ENCODE results near the gene RBBP9. TPM values are rescaled to one million over a fixed set of nuclear protein-coding genes. Genes with fewer than 3 reads are reported as not detected.

Gene RBBP9
- total and polyA plus RNA-seq, 4 donors, result 6.4 to 9.5 (median 7.0) TPM

DNA sequence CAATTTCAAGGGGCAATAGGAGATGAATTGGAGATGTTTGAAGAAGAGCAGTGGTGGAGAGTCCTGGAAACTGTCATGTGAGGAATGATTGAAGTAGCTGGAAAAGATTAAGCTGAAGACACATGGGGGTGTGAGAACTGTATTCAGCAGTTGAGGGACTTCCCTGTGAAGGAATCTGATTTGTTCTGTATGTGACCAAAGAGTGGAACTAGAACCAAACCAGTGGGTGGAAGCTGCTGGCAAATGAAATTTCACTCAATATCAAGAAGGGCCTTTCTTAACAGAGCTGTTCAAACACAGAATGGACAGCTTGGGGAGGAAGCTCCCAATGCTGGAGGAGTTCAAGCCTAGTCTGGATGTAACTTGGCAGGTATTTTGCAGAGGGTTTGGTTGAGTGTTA lies 32.0 kb upstream of the RBBP9 start:
- H3K9ac ChIP-seq (ENCODE audit: low read depth in 1 of 2, low read length in 2 of 2), result no peak overlapping the region
- no peak overlapping the region for H3K4me3 ChIP-seq (ENCODE audit: low read depth in 1 of 3, low read length in 3 of 3)

DNA sequence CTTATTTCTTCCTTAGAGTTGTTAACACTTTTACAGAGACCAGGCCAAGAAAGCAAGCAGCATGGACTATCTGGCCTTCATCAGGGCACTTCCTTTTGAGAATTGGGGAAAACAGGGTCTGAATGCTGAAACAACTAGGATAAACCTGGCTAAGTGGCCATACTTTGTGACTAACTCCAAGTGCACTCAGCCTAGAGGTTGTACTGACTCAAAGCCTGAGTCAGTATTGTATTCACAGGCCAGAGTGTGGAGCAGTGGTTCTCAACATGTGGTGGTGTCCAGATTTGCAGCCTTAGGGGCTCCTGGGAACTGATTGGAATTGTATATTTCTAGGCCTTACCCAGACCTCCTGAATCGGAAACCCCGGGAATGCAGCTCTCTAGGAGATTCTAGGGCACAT lies 30.8 kb upstream of the RBBP9 start:
- DNase-seq (ENCODE audit: low spot score), result no peak
- Histone ChIP-seq H3K9ac (ENCODE audit: low read depth in 1 of 2, low read length in 2 of 2) (no peak overlapping the region), H3K9me3 (ENCODE audit: control insufficient read depth in 4 of 4, low read length in 3 of 4) (no peaks in the 10 kb centered on the region), H3K4me1 (ENCODE audit: control insufficient read depth in 4 of 4, insufficient read depth in 4 of 4, low read length in 3 of 4) (no peaks in the 10 kb centered on the region), H3K27ac (ENCODE audit: low read depth in 1 of 2, low read length in 2 of 2) (no peak overlapping the region), H3K27me3 (ENCODE audit: control insufficient read depth in 4 of 4, insufficient read depth in 4 of 4, low read length in 3 of 4) (no peaks in the 10 kb centered on the region), H3K4me3 (ENCODE audit: low read depth in 1 of 3, low read length in 3 of 3) (no peak overlapping the region), H3K36me3 (ENCODE audit: control insufficient read depth in 4 of 4, insufficient read depth in 3 of 4, low read depth in 1 of 4, low read length in 3 of 4) (peaks cover 19 to 85% (median 68%) of the 10 kb centered on the region in 4 donors)
- 95% methylated on average over 2 of the region's 2 CpGs for WGBS
- TF ChIP-seq TAF1 (conservative IDR thresholded peaks at IDR 0.05), result no peak
- TF ChIP-seq, protein P1, sequence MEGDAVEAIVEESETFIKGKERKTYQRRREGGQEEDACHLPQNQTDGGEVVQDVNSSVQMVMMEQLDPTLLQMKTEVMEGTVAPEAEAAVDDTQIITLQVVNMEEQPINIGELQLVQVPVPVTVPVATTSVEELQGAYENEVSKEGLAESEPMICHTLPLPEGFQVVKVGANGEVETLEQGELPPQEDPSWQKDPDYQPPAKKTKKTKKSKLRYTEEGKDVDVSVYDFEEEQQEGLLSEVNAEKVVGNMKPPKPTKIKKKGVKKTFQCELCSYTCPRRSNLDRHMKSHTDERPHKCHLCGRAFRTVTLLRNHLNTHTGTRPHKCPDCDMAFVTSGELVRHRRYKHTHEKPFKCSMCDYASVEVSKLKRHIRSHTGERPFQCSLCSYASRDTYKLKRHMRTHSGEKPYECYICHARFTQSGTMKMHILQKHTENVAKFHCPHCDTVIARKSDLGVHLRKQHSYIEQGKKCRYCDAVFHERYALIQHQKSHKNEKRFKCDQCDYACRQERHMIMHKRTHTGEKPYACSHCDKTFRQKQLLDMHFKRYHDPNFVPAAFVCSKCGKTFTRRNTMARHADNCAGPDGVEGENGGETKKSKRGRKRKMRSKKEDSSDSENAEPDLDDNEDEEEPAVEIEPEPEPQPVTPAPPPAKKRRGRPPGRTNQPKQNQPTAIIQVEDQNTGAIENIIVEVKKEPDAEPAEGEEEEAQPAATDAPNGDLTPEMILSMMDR (IDR thresholded peaks at IDR 0.05; ENCODE audit: low read depth, low read length, missing input control), result no peak
- no peak for TF ChIP-seq SP1 (IDR thresholded peaks at IDR 0.05)
- no peak for TF ChIP-seq FOXA2 (IDR thresholded peaks at IDR 0.05)
- TF ChIP-seq, protein P2, sequence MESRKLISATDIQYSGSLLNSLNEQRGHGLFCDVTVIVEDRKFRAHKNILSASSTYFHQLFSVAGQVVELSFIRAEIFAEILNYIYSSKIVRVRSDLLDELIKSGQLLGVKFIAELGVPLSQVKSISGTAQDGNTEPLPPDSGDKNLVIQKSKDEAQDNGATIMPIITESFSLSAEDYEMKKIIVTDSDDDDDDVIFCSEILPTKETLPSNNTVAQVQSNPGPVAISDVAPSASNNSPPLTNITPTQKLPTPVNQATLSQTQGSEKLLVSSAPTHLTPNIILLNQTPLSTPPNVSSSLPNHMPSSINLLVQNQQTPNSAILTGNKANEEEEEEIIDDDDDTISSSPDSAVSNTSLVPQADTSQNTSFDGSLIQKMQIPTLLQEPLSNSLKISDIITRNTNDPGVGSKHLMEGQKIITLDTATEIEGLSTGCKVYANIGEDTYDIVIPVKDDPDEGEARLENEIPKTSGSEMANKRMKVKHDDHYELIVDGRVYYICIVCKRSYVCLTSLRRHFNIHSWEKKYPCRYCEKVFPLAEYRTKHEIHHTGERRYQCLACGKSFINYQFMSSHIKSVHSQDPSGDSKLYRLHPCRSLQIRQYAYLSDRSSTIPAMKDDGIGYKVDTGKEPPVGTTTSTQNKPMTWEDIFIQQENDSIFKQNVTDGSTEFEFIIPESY (IDR thresholded peaks at IDR 0.05), result no peak
- TF ChIP-seq YY1 (IDR thresholded peaks at IDR 0.05), result no peak
- TF ChIP-seq, protein P3, sequence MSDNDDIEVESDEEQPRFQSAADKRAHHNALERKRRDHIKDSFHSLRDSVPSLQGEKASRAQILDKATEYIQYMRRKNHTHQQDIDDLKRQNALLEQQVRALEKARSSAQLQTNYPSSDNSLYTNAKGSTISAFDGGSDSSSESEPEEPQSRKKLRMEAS (IDR thresholded peaks at IDR 0.05), result no peak
- no peak for TF ChIP-seq FOXA1 (IDR thresholded peaks at IDR 0.05)
- TF ChIP-seq EGR1 (IDR thresholded peaks at IDR 0.05; ENCODE audit: low read depth in 2 of 2), result no peak
- no peak for TF ChIP-seq RXRA (IDR thresholded peaks at IDR 0.05)
- TF ChIP-seq, protein P4, sequence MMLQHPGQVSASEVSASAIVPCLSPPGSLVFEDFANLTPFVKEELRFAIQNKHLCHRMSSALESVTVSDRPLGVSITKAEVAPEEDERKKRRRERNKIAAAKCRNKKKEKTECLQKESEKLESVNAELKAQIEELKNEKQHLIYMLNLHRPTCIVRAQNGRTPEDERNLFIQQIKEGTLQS (IDR thresholded peaks at IDR 0.05), result no peak

More for the DNA sequence above, 32.0 kb upstream of the RBBP9 start:
- peaks cover 0 to 11% (median 8%) of the 10 kb centered on the region in 4 donors for H3K4me1 ChIP-seq (ENCODE audit: control insufficient read depth in 4 of 4, insufficient read depth in 4 of 4, low read length in 3 of 4)
- H3K9me3 ChIP-seq (ENCODE audit: control insufficient read depth in 4 of 4, low read length in 3 of 4), result no peaks in the 10 kb centered on the region
- DNase-seq (ENCODE audit: low spot score), result no peak
- peaks cover 24 to 89% (median 72%) of the 10 kb centered on the region in 4 donors for H3K36me3 ChIP-seq (ENCODE audit: control insufficient read depth in 4 of 4, insufficient read depth in 3 of 4, low read depth in 1 of 4, low read length in 3 of 4)
- no peaks in the 10 kb centered on the region for H3K27me3 ChIP-seq (ENCODE audit: control insufficient read depth in 4 of 4, insufficient read depth in 4 of 4, low read length in 3 of 4)
- TF ChIP-seq FOXA1 (IDR thresholded peaks at IDR 0.05) (no peak), RAD21 (IDR thresholded peaks at IDR 0.05) (no peak), RXRA (IDR thresholded peaks at IDR 0.05) (no peak), JUND (IDR thresholded peaks at IDR 0.05) (no peak), SP1 (IDR thresholded peaks at IDR 0.05) (no peak)
- H3K27ac ChIP-seq (ENCODE audit: low read depth in 1 of 2, low read length in 2 of 2), result no peak overlapping the region

DNA sequence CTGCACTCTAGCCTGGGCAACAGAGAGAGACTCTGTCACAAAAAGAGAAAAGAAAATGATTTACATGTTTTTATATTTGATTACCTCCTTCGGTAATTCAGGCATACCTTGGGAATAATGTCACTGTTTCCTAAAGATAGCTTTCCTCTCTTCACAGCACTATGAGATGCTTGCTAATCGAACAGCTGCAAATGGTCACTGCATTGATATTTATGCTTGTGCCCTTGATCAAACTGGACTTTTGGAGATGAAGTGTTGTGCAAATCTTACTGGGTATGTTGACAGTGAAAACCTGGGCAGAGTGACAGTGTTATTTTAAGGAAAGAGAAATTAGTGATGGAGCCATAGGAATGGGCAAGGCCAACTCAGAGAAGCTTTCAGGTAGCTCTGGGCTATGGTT lies 30.3 kb upstream of the RBBP9 start:
- Histone ChIP-seq H3K9me3 (ENCODE audit: control insufficient read depth in 4 of 4, low read length in 3 of 4) (no peaks in the 10 kb centered on the region), H3K27me3 (ENCODE audit: control insufficient read depth in 4 of 4, insufficient read depth in 4 of 4, low read length in 3 of 4) (no peaks in the 10 kb centered on the region), H3K4me3 (ENCODE audit: low read depth in 1 of 3, low read length in 3 of 3) (no peak overlapping the region), H3K27ac (ENCODE audit: low read depth in 1 of 2, low read length in 2 of 2) (no peak overlapping the region), H3K4me1 (ENCODE audit: control insufficient read depth in 4 of 4, insufficient read depth in 4 of 4, low read length in 3 of 4) (no peaks in the 10 kb centered on the region), H3K9ac (ENCODE audit: low read depth in 1 of 2, low read length in 2 of 2) (no peak overlapping the region), H3K36me3 (ENCODE audit: control insufficient read depth in 4 of 4, insufficient read depth in 3 of 4, low read depth in 1 of 4, low read length in 3 of 4) (peaks cover 19 to 80% (median 65%) of the 10 kb centered on the region in 4 donors)
- WGBS, result 91% methylated on average over 2 of the region's 2 CpGs
- no peak for DNase-seq (ENCODE audit: low spot score)
- TF ChIP-seq TAF1 (conservative IDR thresholded peaks at IDR 0.05), result no peak
- TF ChIP-seq SP1 (IDR thresholded peaks at IDR 0.05), result no peak
- TF ChIP-seq, protein P5, sequence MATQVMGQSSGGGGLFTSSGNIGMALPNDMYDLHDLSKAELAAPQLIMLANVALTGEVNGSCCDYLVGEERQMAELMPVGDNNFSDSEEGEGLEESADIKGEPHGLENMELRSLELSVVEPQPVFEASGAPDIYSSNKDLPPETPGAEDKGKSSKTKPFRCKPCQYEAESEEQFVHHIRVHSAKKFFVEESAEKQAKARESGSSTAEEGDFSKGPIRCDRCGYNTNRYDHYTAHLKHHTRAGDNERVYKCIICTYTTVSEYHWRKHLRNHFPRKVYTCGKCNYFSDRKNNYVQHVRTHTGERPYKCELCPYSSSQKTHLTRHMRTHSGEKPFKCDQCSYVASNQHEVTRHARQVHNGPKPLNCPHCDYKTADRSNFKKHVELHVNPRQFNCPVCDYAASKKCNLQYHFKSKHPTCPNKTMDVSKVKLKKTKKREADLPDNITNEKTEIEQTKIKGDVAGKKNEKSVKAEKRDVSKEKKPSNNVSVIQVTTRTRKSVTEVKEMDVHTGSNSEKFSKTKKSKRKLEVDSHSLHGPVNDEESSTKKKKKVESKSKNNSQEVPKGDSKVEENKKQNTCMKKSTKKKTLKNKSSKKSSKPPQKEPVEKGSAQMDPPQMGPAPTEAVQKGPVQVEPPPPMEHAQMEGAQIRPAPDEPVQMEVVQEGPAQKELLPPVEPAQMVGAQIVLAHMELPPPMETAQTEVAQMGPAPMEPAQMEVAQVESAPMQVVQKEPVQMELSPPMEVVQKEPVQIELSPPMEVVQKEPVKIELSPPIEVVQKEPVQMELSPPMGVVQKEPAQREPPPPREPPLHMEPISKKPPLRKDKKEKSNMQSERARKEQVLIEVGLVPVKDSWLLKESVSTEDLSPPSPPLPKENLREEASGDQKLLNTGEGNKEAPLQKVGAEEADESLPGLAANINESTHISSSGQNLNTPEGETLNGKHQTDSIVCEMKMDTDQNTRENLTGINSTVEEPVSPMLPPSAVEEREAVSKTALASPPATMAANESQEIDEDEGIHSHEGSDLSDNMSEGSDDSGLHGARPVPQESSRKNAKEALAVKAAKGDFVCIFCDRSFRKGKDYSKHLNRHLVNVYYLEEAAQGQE (IDR thresholded peaks at IDR 0.05), result no peak
- TF ChIP-seq, protein P1 (IDR thresholded peaks at IDR 0.05; ENCODE audit: low read depth, low read length, missing input control), result no peak
- TF ChIP-seq HNF4A (conservative IDR thresholded peaks at IDR 0.05), result no peak
- TF ChIP-seq NR2F2 (IDR thresholded peaks at IDR 0.05), result no peak
- TF ChIP-seq, protein P4 (IDR thresholded peaks at IDR 0.05), result no peak
